Smooth muscle cell (in vitro differentiated cells): ENCODE results near the gene AK5. TPM values are rescaled to one million over a fixed set of nuclear protein-coding genes. Genes with fewer than 3 reads are reported as not detected.

Experiments
- DNase-seq: peaks from one replicate; lab custom pipeline; 2025; ENCODE audit not compliant: unreplicated experiment; lab: John Stamatoyannopoulos, UW
- H2AFZ ChIP-seq: fragments of 200-600 bp; sonication (generic); 2 replicates; pipeline ENCODE4 v1.6.0; 2016; ENCODE audit warnings: antibody characterized with exemption, low read depth, mild to moderate bottlenecking
- H3F3A ChIP-seq: fragments of 200-600 bp; sonication (generic); 2 replicates; pipeline ENCODE4 v1.6.0; 2017; ENCODE audit warnings: antibody characterized with exemption, low read depth
- H3K27ac ChIP-seq: fragments of 200-600 bp; sonication (generic); 2 replicates; pipeline ENCODE4 v1.5.1; 2016; ENCODE audit warnings: low read depth, mild to moderate bottlenecking
- H3K27me3 ChIP-seq: fragments of 200-600 bp; sonication (generic); 2 replicates; pipeline ENCODE4 v1.6.1; 2016; ENCODE audit warnings: low read depth, mild to moderate bottlenecking
- H3K36me3 ChIP-seq: fragments of 200-600 bp; sonication (generic); 2 replicates; pipeline ENCODE4 v1.5.1; 2016; ENCODE audit warnings: low read depth
- H3K4me1 ChIP-seq: fragments of 200-600 bp; sonication (generic); 2 replicates; pipeline ENCODE4 v1.5.1; 2016; ENCODE audit warnings: low read depth
- H3K4me2 ChIP-seq: fragments of 200-600 bp; sonication (generic); 2 replicates; pipeline ENCODE4 v1.6.0; 2016; ENCODE audit warnings: mild to moderate bottlenecking
- H3K4me3 ChIP-seq: fragments of 200-600 bp; sonication (generic); 2 replicates; pipeline ENCODE4 v1.5.1; 2016; ENCODE audit warnings: mild to moderate bottlenecking
- H3K79me2 ChIP-seq: fragments of 200-600 bp; sonication (generic); 2 replicates; pipeline ENCODE4 v1.6.0; 2016; ENCODE audit warnings: low read depth, mild to moderate bottlenecking
- H3K9ac ChIP-seq: fragments of 200-600 bp; sonication (generic); 2 replicates; pipeline ENCODE4 v1.6.0; 2016; ENCODE audit warnings: low read depth
- H3K9me3 ChIP-seq: fragments of 200-600 bp; sonication (generic); replicated peaks from 2 replicates; pipeline ENCODE4 v1.5.1; 2016; ENCODE audit warnings: low read depth
- H4K20me1 ChIP-seq: fragments of 200-600 bp; sonication (generic); 2 replicates; pipeline ENCODE4 v1.6.0; 2016; ENCODE audit warnings: low read depth
- WGBS: methylation state at CpG from one replicate; pipeline ENCODE4 v1.1.7; 2016; ENCODE audit warnings: low lambda C conversion rate; 5-methylcytosine and 5-hydroxymethylcytosine counted together
- polyA plus RNA-seq: library from polyadenylated mRNA; unstranded; fragments of >200 nt; fragmentation: Nextera tagmentation; extraction: Ambion mirVana; gene quantifications from 2 replicates; pipeline ENCODE4 v1.2.1, GENCODE V29; 2016
- small RNA-seq: library from RNA; depleted of rRNA; stranded (forward); fragments of <200 nt; gene quantifications from one replicate; pipeline ENCODE3, GENCODE V24; 2014
- total RNA-seq: library from RNA; depleted of rRNA; stranded (reverse); fragments of >200 nt; gene quantifications from 2 replicates; pipeline ENCODE4 v1.2.3, GENCODE V29; 2014
- TF ChIP-seq, protein P1 (sequence below): fragments of 200-600 bp; sonication (generic); IDR thresholded peaks from 2 replicates; pipeline ENCODE4 v1.5.1; 2017; ENCODE audit warnings: borderline replicate concordance, mild to moderate bottlenecking, antibody characterized with exemption; ENCODE audit not compliant: insufficient read depth, poor library complexity, severe bottlenecking

The AK5 gene
- total and polyA plus RNA-seq, 2 experiments from 2014 or later: 0.43 TPM; not detected in 1

DNA sequence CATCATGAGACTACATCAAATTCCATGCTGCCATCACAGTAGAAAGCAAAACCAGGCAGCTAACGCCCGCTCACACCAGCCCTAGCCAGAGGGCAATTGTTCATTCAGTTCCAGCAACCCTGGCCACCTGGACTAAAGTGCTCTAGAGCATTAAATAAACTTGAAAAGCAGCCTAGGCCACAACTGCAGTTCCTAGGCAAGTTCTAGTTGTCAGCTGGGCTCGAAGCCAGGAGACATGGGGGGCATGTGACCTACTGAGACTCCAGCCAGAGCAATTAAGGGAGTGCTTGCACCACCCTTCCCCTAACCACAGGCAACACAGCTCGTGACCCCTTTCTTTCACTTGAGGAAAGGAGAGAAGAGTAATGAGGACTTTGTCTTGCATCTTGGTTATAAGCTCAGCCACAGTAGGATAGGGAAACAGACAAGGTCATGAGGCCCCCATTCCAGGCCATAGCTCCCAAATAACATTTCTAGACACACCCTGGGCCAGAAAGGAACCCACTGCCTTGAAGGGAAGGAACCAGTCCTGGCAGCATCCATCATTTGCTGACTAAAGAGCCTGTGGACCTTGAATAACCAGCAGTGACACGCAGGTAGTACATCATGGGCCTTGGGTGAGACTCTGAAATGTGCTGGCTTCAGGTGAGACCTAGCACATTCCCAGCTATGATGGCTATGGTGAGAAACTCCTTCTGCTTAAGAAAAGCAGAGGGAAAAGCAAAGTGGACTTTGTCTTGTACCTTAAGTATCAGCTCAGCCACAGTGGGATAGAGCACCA lies 323.6 kb downstream of the AK5 start:
- H3K4me3 ChIP-seq: no peak overlapping the region
- H3K27ac ChIP-seq: no peak overlapping the region
- no peaks in the 10 kb centered on the region for H3K27me3 ChIP-seq
- no peak overlapping the region for H2AFZ ChIP-seq
- peaks cover 10% of the 10 kb centered on the region for H4K20me1 ChIP-seq
- WGBS: 92% methylated on average over 5 of the region's 5 CpGs
- no peak overlapping the region for H3K9ac ChIP-seq
- H3K4me1 ChIP-seq: no peaks in the 10 kb centered on the region
- no peak overlapping the region for H3K4me2 ChIP-seq
- peaks cover 41% of the 10 kb centered on the region for H3K79me2 ChIP-seq
- H3K36me3 ChIP-seq: peaks cover 11% of the 10 kb centered on the region
- H3F3A ChIP-seq: no peaks in the 10 kb centered on the region
- no peak for DNase-seq
- peaks cover 16% of the 10 kb centered on the region for H3K9me3 ChIP-seq
- TF ChIP-seq, protein P1, sequence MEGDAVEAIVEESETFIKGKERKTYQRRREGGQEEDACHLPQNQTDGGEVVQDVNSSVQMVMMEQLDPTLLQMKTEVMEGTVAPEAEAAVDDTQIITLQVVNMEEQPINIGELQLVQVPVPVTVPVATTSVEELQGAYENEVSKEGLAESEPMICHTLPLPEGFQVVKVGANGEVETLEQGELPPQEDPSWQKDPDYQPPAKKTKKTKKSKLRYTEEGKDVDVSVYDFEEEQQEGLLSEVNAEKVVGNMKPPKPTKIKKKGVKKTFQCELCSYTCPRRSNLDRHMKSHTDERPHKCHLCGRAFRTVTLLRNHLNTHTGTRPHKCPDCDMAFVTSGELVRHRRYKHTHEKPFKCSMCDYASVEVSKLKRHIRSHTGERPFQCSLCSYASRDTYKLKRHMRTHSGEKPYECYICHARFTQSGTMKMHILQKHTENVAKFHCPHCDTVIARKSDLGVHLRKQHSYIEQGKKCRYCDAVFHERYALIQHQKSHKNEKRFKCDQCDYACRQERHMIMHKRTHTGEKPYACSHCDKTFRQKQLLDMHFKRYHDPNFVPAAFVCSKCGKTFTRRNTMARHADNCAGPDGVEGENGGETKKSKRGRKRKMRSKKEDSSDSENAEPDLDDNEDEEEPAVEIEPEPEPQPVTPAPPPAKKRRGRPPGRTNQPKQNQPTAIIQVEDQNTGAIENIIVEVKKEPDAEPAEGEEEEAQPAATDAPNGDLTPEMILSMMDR: no peak

GRCh38 chr1:77608893-77609292 lies 327.1 kb downstream of the AK5 start:
- no peak overlapping the region for H3K4me2 ChIP-seq
- H3K79me2 ChIP-seq: peaks cover 37% of the 10 kb centered on the region
- H3K27me3 ChIP-seq: no peaks in the 10 kb centered on the region
- H2AFZ ChIP-seq: no peak overlapping the region
- no peaks in the 10 kb centered on the region for H3K4me1 ChIP-seq
- H3K9me3 ChIP-seq: peaks cover 19% of the 10 kb centered on the region
- H3K36me3 ChIP-seq: peaks cover 15% of the 10 kb centered on the region
- H4K20me1 ChIP-seq: peaks cover 9% of the 10 kb centered on the region
- 100% methylated on average over 3 of the region's 3 CpGs for whole genome bisulfite sequencing
- DNase-seq: no peak
- H3K27ac ChIP-seq: no peak overlapping the region
- no peak overlapping the region for H3K9ac ChIP-seq
- TF ChIP-seq, protein P1: no peak
- H3F3A ChIP-seq: no peaks in the 10 kb centered on the region
- no peak overlapping the region for H3K4me3 ChIP-seq

Small RNA genes lying within 50 kb of the gene (small RNA-seq; reads per million reads assigned to genes)
- not detected for gene RNU7-8P

Other genes starting within 250 kb of the AK5 start
- 39.3 and 44.1 TPM in 2 replicates for gene PIGK, start 62.6 kb upstream of the AK5 start, total RNA-seq
- 18.0 and 18.9 TPM in 2 replicates for gene PIGK, start 62.6 kb upstream of the AK5 start, polyA plus RNA-seq